NCI-H446 (cell line): ENCODE measurements around the gene NDUFS2.
"Not testable (repeated sequence)": the region's sequence is repeated elsewhere in the genome, so short reads cannot be mapped to it uniquely, and the experiment has no call there.

Experiments
- DNase-seq, 2 experiments: peaks; one replicate each; lab custom pipeline; 2025; lab: John Stamatoyannopoulos, UW

The NDUFS2 gene

GRCh38 chr1:161251579-161251978 is 49.4 kb downstream of the NDUFS2 start:
- DNase-seq: no peak

- not testable (repeated sequence) for DNase-seq
Measured at GRCh38 chr1:161255302-161255701, 53.1 kb downstream of the NDUFS2 start.

GRCh38 chr1:161255955-161256520 is 53.9 kb downstream of the NDUFS2 start:
- not testable (repeated sequence) for DNase-seq

DNA sequence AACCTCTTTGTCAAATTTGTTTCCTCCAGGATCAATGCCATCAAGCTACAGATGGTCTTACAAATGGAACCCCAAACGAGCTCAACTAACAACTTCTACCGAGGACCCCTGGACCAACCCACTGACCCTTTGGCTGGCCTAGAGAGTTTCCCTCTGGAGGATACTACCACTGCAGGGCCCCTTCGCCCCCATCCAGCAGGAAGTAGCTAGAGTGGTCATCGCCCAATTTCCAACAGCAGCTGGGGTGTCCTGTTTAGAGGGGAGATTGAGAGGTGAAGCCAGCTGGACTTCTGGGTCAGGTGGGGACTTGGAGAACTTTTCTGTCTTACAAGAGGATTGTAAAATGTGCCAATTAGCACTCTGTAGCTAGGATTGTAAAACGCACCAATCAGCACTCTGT is 54.9 kb downstream of the NDUFS2 start:
- not testable (repeated sequence) for DNase-seq

- DNase-seq: peak in 1 of 2 experiments; percentile 51
Measured at GRCh38 chr1:161258439-161259344, 56.5 kb downstream of the NDUFS2 start, which contains the start of gene PCP4L1. TSS of gene PCP4L1 (plus strand) at chr1:161258745. CDS start at chr1:161258975, 230 bp downstream.

DNA sequence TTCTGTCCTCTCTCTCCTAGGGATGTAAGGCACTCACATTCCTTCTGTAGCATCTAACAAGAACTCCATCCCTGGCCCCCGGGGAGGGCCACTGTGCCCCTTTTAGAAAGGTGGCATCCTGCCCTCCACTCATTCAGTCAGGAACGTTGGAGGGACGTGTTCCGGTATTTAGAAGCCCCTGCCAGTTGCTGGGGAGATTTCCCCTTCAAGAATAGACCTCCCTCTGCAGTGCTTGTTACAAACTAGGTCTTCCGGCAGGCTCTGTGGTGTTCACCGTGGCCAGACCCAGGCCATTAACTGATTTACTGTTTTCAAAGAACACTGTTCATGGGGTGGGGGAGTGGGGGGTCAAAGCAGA is 57.2 kb downstream of the NDUFS2 start:
- no peak for DNase-seq

DNA sequence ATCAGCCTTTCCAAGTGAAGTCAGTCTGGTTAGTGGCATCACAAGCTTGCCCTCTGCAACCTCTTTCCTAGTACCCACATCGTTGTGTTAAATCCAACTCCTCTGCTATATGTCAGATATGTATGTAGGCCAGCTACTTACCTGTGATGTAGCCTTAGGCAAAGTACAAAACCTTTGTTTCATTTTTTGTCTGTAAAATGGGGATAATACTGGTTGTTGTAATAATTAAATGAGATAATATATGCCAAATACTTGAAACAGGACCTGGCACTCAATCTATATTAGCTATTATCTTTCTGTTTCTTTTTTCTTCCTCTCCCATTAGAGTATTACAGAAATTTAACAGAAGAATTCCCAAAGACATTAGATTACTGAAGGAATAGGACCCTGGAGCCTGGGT is 57.6 kb downstream of the NDUFS2 start:
- DNase-seq: no peak

- DNase-seq: no peak
Measured at GRCh38 chr1:161260376-161261260, 58.5 kb downstream of the NDUFS2 start.

- DNase-seq: no peak
Measured at GRCh38 chr1:161261261-161262235, 59.4 kb downstream of the NDUFS2 start.
